IPS-11a (cell line): ENCODE results near the gene ZBED4.
A peak's percentile ranks its signal among the peaks of the same experiment; 100 is the strongest.

Source experiments
- H3K4me3 ChIP-seq: one replicate; pipeline ENCODE4 v1.5.1; 2013; ENCODE audit warnings: low read depth, low read length, control low read depth

ZBED4 gene

GRCh38 chr22:49899530-49899929 is 45.9 kb downstream of the ZBED4 start:
- H3K4me3 ChIP-seq, result no peak overlapping the region

GRCh38 chr22:49900441-49901230 is 47.0 kb downstream of the ZBED4 start:
- no peak overlapping the region for H3K4me3 ChIP-seq

GRCh38 chr22:49901457-49901856 is 47.8 kb downstream of the ZBED4 start:
- H3K4me3 ChIP-seq, result no peak overlapping the region

GRCh38 chr22:49903322-49904039 is 49.8 kb downstream of the ZBED4 start:
- no peak overlapping the region for H3K4me3 ChIP-seq

- H3K4me3 ChIP-seq, result no peak overlapping the region
These were observed 50.4 kb downstream of the ZBED4 start for GRCh38 chr22:49904040-49904369.

- no peak overlapping the region for H3K4me3 ChIP-seq
These were observed 51.8 kb downstream of the ZBED4 start for GRCh38 chr22:49905465-49905864.

- no peak overlapping the region for H3K4me3 ChIP-seq
These were observed 52.6 kb downstream of the ZBED4 start for GRCh38 chr22:49906071-49906798.

- no peak overlapping the region for H3K4me3 ChIP-seq
These were observed 53.2 kb downstream of the ZBED4 start for GRCh38 chr22:49906799-49907290.

- H3K4me3 ChIP-seq, result no peak overlapping the region
These were observed 54.2 kb downstream of the ZBED4 start for GRCh38 chr22:49907807-49908206.

- no peak overlapping the region for H3K4me3 ChIP-seq
These were observed 56.0 kb downstream of the ZBED4 start for GRCh38 chr22:49909476-49910205.

GRCh38 chr22:49910229-49911155 is 56.8 kb downstream of the ZBED4 start:
- H3K4me3 ChIP-seq, result no peak overlapping the region

GRCh38 chr22:49911881-49912625 is 58.4 kb downstream of the ZBED4 start:
- H3K4me3 ChIP-seq, result no peak overlapping the region

GRCh38 chr22:49913026-49913425 is 59.4 kb downstream of the ZBED4 start:
- no peak overlapping the region for H3K4me3 ChIP-seq

- H3K4me3 ChIP-seq, result no peak overlapping the region
These were observed 59.8 kb downstream of the ZBED4 start for GRCh38 chr22:49913446-49913845.

- H3K4me3 ChIP-seq, result no peak overlapping the region
These were observed 60.6 kb downstream of the ZBED4 start for GRCh38 chr22:49914256-49914655.

GRCh38 chr22:49915610-49916009 is 62.0 kb downstream of the ZBED4 start:
- H3K4me3 ChIP-seq, result no peak overlapping the region

- H3K4me3 ChIP-seq, result no peak overlapping the region
These were observed 63.2 kb downstream of the ZBED4 start for GRCh38 chr22:49916831-49917230.

- peak within 1 kb of the TSS; percentile 60 for H3K4me3 ChIP-seq
These were observed 64.6 kb downstream of the ZBED4 start, which contains the start of the genes ALG12 and CRELD2 for GRCh38 chr22:49917974-49918910. ALG12 (minus strand) TSS chr22:49918438; CDS start chr22:49913765, 4,673 bp downstream. CRELD2 (plus strand) TSS chr22:49918634; CDS start chr22:49918770, 136 bp downstream.
